ENCODE results near the gene NRBF2. TPM values are rescaled to one million over a fixed set of nuclear protein-coding genes. Genes with fewer than 3 reads are reported as not detected.

The NRBF2 gene
- total and polyA plus RNA-seq, 9 of the 15 experiments (the other 6 are each of a cell fraction or from before 2014, with no cell fraction given), result 20.8 to 52.1 (median 30.5) TPM

GRCh38 chr10:63155388-63156020, 22.4 kb downstream of the NRBF2 start (continued):
- TF ChIP-seq ZNF609 (CRISPR knock-in tag; IDR thresholded peaks at IDR 0.05; ENCODE audit: borderline replicate concordance) (no peak), FOS (IDR thresholded peaks at IDR 0.05; ENCODE audit: extremely low read depth, insufficient read length) (no peak), POLR2A (conservative IDR thresholded peaks at IDR 0.05) (peak; percentile 35; the same call in 1 of the 2 replicates)

GRCh38 chr10:63156236-63156635, 23.1 kb downstream of the NRBF2 start:
- WGBS (ENCODE audit: insufficient coverage, low coverage, missing lambda C conversion rate), result 44% methylated on average over 2 of the region's 2 CpGs
- in situ Hi-C loops (cut with MboI), result loop anchor here (10.0 kb wide), 1 partner anchor 541 kb away; no protein-coding TSS in a partner anchor
- H4K20me1 ChIP-seq (replicated peaks; ENCODE audit: control insufficient read depth, insufficient read depth, low read length), result peaks cover 3% of the 10 kb centered on the region; the same call in 1 of the 2 replicates

More at GRCh38 chr10:63156236-63156635, 23.1 kb downstream of the NRBF2 start:
- H3K79me2 ChIP-seq (ENCODE audit: control insufficient read depth, insufficient read depth, low read length), result no peaks in the 10 kb centered on the region
- FAIRE-seq, result peak; percentile 69
- no peak for DNase-seq (ENCODE audit: extremely low read depth in 1 of 4, low spot score in 3 of 4)
- no peak overlapping the region for H2AFZ ChIP-seq (ENCODE audit: low read depth, low read length)
- CTCF ChIA-PET (ENCODE audit: low intra/inter-chr PET ratio), result interaction anchor here (0.7 kb wide), 1 partner anchor 562 kb away, joined by 5 read pairs; no protein-coding TSS in a partner anchor
- H3K9ac ChIP-seq (ENCODE audit: insufficient read depth in 1 of 2, low read depth in 2 of 2, low read length in 2 of 2), result no peak overlapping the region
- BruUV-seq (replicated peaks), result no TSS peak
- intact Hi-C loops (cut with micrococcal nuclease), result loop anchor here (2.0 to 10.0 kb wide), 5 partner anchors 74 to 544 kb away; no protein-coding TSS in a partner anchor
- H3K4me2 ChIP-seq (ENCODE audit: insufficient read depth, low read length), result no peak overlapping the region
- no peaks in the 10 kb centered on the region for H3K27me3 ChIP-seq (ENCODE audit: control insufficient read depth in 2 of 2, insufficient read depth in 2 of 2, low read length in 2 of 2)
- no peaks in the 10 kb centered on the region for H3K9me3 ChIP-seq (replicated peaks; ENCODE audit: control insufficient read depth, insufficient read depth, low read depth, low read length)
- POLR2A ChIA-PET, result interaction anchor here (0.9 to 2.6 kb wide), 3 partner anchors 10 to 14 kb away, joined by 3 to 14 read pairs (median 3); no protein-coding TSS in a partner anchor
- no peak overlapping the region for H3K27ac ChIP-seq (ENCODE audit: extremely low read depth, low read depth, low read length)
- no peak overlapping the region for H3K4me3 ChIP-seq
- ATAC-seq, result no peak
- H3K9me1 ChIP-seq (ENCODE audit: control insufficient read depth, insufficient read depth, low read length), result no peaks in the 10 kb centered on the region
- H3K4me1 ChIP-seq (replicated peaks in 1 of 2; ENCODE audit: control insufficient read depth in 2 of 2, insufficient read depth in 2 of 2, low read length in 2 of 2), result no peaks in the 10 kb centered on the region
- peaks cover 30% of the 10 kb centered on the region; the same call in 1 of the 3 replicates for H3K36me3 ChIP-seq (ENCODE audit: control insufficient read depth, insufficient read depth, low read length)
- TF ChIP-seq PML (IDR thresholded peaks at IDR 0.05; ENCODE audit: low read length) (no peak), XRCC5 (IDR thresholded peaks at IDR 0.05; ENCODE audit: low read depth, low read length) (no peak), SPI1 (IDR thresholded peaks at IDR 0.05; ENCODE audit: borderline replicate concordance, low read depth, low read length) (no peak), AFF1 (IDR thresholded peaks at IDR 0.05; ENCODE audit: low read depth in 1 of 2, partially characterized antibody in 2 of 2) (no peak), KAT2B (IDR thresholded peaks at IDR 0.05; ENCODE audit: low read depth, low read length) (no peak), PTBP1 (IDR thresholded peaks at IDR 0.05; ENCODE audit: low read depth, low read length) (no peak), ARID1B (IDR thresholded peaks at IDR 0.05) (no peak), ZNF75A (CRISPR knock-in tag; IDR thresholded peaks at IDR 0.05) (no peak), ZFP30 (CRISPR knock-in tag; IDR thresholded peaks at IDR 0.05; ENCODE audit: borderline replicate concordance) (no peak)
